Measurements from ENCODE around the gene NIPAL3.
"Not testable (repeated sequence)": the region's sequence is repeated elsewhere in the genome, so short reads cannot be mapped to it uniquely, and the experiment has no call there.

The NIPAL3 gene

DNA sequence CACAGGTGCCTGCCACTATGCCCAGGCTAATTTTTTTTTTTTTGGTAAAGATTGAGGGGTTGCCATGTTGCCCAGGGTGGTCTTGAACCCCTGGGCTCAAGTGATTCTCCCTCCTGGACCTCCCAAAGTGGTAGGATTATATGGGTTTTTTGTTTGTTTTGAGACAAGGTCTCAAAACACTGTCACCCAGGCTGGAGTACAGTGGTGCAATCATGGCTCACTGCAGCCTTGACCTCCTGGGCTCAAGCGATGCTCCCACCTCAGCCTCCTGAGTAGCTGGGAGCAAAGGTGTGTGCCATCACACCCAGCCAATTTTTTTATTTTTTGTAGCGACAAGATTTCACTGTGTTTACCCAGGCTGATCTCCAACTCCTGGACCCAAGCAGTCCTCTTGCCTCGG lies 78.2 kb downstream of the NIPAL3 start:
- no peak for DNase-seq

DNA sequence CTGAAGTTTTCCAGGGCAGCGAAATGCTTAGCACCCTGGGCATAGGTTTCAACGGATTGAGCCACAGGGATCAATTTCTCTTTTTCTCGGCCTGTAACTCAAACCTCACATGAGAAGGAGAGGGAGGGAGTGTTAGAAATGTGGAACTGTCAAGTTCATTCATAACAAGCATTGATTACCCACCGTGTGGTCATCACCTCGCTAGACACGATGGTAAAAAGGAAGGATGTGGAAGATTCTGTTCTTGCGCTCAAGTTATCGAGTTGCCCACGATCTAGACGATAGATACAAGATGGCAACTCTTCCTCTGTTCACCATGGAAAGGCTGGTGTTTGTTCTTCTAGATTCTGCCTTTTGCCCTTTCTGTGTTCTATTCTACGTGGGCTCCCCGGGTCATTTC lies 83.0 kb downstream of the NIPAL3 start:
- no peak for DNase-seq

DNA sequence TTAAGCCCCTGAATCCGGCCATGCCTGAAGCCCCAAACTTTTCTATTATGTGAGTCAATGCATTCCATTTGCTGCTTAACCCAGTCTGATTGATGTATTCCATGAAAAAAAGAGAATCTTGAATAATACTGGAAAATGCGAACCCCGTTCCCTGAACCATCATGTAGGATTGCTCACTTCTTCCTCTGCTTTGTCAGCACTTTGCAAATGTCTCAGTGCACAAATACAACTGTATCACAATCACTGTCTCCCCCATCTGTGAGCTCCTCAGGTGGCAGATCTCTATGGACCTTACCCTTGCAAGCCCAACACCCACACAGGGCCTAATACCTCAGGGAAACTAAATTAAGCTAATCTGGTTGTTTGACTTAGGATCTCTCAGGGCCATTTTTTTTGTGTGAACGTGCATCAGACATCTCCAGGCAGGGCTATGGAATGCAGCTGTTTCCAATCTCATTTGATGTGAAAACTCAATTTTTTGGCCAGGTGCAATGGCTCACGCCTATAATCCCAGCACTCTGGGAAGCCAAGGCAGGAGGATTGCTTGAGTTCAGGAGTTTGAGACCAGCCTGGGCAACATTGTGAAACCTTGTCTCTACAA lies 84.9 kb downstream of the NIPAL3 start:
- no peak for DNase-seq

DNA sequence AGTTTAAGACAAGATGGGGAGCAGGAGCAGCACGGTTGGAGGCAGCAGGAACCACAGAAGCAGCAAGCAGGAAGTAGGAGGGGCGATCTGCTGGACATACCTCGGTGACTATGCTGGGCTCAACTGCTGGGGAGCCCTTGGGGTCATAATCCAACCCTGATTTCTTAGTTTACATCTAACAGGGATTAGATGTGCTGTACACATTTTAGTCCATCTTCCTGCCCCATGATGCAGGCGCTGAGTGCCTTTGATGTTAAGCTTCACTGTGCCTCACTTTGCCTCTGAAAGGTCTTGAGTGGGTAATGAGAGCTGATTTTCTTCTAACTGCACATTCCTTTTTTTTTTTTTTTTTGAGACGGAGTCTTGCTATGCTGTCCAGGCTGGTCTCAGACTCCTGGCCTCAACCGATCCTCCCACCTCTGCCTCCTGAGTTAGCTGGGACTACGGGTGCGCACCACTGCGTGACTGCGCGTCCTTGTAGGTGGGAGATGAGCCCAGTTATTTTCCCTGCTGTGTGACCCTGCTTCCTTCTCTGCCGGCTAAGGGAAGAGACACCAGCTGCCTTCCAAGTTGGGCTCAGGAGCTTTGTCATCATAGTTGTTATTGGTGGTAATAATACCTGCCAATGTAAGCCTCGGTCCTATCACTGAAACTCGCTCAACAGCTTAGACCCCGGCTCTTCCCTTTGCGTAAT lies 85.9 kb downstream of the NIPAL3 start:
- no peak for DNase-seq

DNA sequence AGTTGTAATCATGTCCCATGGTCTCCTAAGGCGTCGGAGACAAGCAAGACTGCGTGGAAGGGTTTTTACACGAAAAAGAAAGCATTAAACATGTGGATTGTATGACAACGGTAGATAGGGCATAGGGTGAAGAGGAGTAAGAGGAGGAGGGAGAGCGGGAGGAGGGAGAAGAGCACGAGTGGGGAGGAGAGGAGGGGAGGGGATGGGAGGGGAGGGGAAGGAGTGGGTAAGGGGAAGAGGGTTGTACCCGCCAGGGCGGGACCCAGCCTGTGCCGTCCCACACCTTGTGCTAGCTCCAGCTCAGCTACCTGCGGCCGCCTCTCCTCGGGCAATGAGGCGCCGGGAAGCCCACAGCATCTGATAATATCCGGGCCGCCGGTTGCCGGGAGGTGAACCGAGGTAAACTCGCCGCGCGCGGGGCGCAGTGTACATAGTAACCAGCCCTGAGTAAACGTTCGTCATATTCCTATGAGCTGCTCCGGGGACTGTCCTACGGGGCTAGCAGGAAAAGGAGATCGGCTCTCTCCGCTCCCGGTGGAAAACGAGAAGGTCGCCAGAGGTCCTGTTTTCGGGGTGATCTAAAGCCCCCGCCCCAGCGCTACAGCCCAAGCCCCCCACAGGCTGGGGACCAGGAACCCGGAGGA lies 86.6 kb downstream of the NIPAL3 start:
- DNase-seq: peak; percentile 70 to 75

DNA sequence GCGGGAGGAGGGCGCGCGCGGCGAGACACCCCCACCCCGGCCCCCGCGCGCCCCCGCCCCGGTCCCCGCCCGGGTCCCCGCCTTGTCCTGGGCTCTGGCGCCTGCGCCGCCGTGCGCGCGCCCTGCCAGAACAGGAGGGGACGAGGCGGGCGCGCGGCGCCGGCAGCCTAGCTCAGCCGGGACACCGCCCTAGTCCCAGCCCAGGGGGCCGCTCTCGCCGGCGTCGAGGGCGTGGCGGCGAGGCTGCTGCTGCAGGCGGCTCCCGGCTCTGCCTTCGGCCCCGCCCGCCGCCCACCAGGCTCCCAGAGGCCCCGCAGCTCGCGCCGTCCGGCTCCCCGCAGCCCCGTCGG lies 87.1 kb downstream of the NIPAL3 start, which contains the start of gene RCAN3:
Gene RCAN3 (plus strand): TSS at position 128 of the 350 bp plus-strand sequence. CDS start 11,537 bp downstream, outside the sequence.
- DNase-seq: peak; percentile 77 to 83

DNA sequence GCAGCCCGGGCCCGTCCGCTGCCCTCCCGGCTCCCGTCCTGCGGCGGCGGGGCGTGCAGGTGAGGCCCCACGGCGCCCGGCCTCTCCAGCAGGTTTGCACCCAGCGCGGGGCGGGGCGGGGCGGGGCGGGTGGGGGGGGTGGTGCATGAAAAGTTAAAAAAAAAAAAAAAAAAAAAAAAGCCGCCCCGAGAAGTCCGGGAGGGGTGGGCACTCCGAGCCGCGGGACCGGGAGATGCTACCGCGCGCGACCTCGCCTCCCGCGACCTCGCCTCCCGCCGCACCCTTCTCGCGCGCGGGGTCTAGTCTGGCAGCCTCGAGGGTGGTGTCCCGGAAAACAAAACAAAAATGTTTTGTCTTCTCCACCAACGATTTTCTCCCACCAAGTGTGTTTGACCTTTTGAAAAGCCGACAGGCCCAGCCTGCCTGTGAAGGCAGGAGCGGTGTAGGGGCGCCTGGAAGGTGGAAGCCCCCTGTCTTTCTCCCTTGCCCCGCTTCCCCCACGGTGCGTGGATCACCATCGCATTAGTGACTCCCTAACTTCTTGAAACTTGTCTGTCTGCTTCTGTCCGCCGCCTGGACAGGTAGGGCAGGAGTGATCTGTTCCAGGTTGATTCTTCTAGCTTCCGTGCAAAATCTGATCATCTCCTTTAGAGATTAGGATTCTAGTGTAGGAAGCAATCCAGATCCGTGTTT lies 87.6 kb downstream of the NIPAL3 start:
- DNase-seq: no peak

DNA sequence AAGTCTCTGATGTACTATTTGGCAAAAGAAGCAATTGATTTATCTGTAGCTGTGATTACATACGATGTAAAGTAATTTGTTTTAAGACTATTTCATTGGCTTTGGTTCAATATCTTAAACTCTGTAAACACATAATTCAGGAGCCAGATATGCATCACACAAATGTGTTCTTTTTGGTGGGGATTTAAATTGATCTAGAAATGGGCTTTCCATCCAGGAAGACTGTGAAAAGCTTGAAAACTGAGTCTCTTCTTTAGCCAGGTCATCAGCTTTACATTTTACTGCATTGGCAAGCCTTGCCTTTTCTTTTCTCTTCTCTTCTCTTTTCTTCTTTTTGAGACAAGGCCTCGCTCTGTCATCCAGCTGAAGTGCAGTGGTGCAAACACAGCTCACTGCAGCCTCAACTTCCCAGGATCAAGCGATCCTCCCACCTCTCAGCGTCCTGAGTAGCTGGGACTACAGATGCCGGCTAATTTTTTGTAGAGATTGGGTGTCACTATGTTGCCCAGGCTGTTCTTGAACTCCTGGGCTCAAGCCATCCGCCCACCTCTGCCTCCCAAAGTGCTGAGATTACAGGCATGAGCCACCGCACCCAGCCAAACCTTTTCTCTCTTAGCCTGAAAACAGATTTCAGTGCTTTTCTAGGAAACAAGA lies 88.4 kb downstream of the NIPAL3 start:
- no peak for DNase-seq

DNA sequence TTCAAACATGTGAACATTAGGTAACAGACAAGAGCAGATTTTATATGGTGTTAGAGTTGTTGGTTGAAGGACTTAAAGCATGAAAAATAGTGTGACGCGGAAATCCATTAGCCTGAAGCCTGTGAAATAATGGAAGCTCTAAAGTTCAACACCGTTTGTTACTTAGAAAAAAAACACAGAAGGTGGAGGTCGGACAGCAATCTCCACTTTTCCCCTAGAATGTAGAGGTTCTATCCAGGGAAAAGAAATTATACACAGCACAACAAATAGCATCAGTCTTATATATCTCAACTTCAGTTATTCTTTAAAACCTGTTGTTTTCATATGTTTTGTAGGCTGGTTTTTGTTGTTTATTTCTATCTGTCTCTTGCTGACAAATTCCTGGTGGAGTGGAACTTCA lies 89.0 kb downstream of the NIPAL3 start:
- DNase-seq: no peak

DNA sequence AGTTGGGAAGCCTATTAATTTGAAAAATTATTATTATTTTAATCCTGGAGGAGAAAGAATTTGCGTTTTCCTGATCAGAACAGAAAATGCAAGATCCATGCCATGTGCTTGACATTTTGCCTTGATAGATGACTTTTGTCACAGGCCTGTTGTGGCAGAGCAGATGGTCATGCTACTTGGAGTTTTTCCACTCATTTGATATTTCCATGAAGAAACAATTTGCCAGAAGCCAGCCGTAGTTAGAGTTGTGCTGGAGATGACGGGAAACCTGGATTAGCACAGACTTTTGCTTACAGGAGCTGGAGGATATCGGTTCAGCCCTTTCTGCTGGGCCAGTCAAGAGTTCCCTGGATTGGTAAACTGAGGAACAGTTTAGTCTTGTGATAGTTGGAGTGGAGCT lies 90.2 kb downstream of the NIPAL3 start:
- no peak for DNase-seq

DNA sequence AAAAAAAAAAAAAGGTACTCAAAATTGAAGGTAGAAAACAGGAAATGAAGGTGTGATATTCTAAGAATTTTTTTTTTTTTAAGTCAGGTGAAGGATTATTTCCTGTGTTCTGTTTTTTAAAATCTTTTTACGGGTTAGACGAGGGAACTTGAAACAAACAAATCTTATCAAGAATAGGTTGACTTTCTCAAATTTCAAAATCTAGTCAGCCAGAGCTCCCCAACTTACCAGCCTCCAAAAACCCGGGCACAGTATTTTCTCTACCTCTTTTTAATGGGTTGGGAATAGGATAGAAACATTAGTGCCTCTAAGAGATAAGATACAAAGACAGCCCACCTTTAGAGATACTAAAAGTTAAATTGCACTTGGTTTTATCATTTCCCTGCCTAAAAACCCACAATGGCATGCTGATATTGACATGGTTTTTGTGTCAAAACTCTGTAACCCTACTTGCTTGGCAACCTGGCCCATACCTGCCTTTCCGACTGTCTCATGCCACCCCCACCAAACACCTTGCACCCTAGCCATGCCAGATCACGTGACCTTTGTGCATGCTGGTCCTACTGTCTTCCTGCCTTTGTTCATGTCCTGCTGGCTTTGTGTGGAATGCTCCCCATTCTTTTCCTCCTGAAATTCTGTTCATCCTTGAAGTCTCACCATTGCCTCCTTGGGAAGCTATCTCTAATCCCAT lies 91.2 kb downstream of the NIPAL3 start:
- DNase-seq: no peak

DNA sequence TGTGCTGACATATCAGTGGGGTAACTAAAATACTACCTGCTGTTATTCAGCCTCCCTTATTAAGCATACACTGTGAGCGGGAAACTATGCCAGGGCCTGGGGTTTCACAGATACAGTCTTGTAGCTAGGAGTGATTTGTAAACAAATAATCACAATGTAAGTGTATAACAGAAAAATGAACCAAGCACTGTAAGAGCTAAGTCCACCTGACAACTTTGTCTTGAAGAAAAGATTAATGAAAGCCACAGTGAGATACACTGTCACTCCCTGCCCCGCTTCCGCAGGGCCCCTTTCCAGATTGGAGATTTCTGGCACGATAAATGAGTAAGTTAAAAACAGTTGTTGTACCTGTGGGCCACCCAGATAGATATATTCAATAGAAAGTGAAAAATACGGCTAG lies 91.8 kb downstream of the NIPAL3 start:
- no peak for DNase-seq

DNA sequence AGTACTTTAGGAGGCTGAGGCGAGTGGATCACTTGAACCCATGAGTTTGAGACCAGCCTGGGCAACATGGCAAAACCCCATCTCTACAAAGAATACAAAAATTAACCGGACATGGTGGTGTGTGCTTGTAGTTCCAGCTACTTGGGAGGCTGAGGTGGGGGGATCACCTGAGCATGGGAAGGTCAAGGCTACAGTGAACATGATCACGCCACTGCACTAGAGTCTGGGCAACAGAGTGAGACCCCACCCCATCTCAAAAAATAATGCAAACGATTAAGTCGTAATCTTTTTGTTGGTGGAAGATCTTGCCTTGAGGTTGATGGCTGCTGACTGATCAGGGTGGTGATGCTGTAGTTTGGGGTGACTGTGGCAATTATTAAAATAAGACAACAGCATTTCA lies 93.3 kb downstream of the NIPAL3 start:
- DNase-seq: no peak

DNA sequence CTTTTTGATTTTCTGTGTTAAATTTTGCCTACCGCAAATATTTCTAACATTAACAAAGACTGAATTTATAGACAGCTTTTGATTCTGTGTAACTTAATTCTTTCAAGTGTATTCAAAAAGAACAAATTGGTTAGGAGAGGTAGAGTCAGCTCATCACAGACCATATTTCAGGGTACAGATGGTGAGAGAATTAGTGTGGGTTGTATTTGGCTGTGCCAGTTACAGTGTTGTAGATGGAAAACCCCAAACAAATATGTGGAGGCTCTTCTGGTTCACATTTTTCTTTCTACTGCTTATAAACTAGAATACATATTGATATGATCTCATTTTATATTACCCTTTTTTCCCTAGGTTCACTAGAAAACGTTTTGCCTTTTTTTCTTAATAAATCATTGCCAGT lies 98.1 kb downstream of the NIPAL3 start:
- DNase-seq: no peak

DNA sequence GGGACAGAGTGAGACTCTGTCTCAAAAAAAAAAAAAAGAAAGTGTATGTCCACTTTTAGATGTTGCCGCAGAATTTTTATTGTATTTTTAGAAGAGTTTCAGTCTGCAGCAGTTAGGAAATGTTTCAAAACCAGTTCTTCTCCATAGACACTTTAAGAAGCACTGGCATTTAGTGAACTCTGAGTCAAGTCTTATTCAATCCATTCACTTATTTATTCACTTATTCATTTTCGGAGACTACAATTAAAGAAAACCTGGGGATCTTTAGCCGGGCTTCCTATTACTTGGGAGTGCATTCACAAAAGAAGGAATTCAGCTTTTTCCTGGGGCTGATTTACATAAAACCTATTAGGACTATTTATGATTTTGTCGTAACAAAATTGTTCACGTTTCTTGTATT lies 99.3 kb downstream of the NIPAL3 start:
- no peak for DNase-seq

DNA sequence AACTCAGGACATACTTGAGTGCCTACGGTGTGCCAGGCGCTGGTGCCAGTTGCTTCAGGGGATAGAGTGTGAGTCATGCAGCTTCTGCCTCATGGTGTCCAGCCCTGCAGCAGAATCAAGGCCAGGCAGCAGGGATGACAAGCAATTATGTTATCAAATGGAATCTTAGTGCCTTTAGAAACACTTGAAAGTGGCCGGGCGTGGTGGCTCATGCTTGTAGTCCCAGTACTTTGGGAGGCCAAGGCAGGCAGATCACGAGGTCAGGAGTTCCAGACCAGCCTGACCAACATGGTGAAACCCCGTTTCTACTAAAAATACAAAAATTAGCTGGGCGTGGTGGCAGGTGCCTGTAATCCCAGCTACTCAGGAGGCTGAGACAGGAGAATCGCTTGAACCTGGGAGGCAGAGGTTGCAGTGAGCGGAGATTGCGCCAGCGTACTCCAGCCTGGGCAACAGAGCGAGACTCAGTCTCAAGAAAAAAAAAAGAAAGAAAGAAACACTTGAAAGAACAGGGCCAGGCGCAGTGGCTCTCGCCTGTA lies 100.1 kb downstream of the NIPAL3 start:
- DNase-seq: not testable (repeated sequence)

DNA sequence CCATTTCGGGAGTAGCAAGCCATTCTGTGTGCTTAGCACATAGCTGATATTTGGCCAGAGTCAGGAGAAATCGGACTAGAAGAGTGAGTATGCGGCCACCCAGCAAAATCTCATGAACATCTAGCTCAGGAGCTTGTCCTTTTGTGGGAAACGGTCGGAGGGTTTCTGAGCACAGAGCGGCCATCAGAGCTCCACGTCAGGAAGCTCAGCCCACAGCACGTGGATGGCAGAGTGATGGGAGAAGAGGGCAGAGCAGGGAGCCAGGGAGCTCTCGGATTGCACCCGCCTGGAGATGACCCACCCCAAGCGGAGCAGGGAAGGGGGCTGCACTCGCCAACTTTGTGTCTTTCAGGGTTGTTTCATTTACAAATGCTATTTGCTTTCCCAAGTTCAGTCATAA lies 100.9 kb downstream of the NIPAL3 start:
- no peak for DNase-seq

DNA sequence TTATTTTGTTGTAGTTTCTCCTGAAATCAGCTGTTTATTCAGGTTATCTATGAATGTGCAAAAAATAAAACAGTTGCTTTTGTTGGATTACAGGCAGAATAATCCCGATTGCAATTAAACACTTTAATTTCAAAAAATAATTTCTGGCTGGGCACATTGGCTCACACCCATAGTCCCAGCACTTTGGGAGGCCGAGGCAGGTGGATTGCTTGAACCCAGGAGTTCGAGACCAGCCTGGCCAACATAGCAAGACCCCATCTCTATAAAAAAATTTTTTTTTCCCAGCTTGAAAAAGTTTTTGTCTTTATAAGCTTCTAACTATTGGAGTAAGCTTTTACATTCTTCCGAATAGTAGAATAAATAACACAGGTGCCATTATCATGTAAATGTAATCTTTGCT lies 102.3 kb downstream of the NIPAL3 start:
- no peak for DNase-seq

DNA sequence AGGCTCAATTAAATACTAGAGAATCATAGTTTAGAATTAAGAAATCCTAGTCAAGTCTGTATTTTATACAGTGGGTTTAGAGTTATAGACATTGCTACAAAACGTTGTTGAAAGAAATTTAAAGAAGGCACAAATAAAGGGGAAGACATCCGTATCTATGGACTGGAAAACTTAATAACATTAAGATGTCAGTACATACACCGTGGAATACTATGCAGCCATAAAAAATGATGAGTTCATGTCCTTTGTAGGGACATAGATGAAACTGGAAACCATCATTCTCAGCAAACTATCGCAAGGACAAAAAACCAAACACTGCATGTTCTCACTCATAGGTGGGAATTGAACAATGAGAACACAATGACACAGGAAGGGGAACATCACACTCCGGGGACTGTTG lies 104.7 kb downstream of the NIPAL3 start:
- DNase-seq: not testable (repeated sequence)

All from activated CD4-positive, alpha-beta T cell treated with anti-CD3 and anti-CD28 coated beads, Interleukin-2, amount 50 U/mL, for 4 hours (primary cell).